Keratinocyte (primary cell): ENCODE results near the gene ID3. TPM values are rescaled to one million over a fixed set of nuclear protein-coding genes. Genes with fewer than 3 reads are reported as not detected.

Experiments used
- DNase-seq: peaks from one replicate; pipeline ENCODE4 v3.0.0-alpha.2; 2011; ENCODE audit warnings: low read depth, missing footprints, low spot score
- FAIRE-seq: peaks from 2 replicates; lab custom pipeline; 2011; peaks lifted over from hg19 to GRCh38; lab: Jason Lieb, UNC
- H2AFZ ChIP-seq: 2 replicates; pipeline ENCODE4 v1.6.0; 2012; ENCODE audit warnings: low read length, control low read depth, inconsistent platforms; ENCODE audit not compliant: control insufficient read depth
- H3K27ac ChIP-seq: 2 replicates; pipeline ENCODE4 v1.5.1; 2011; ENCODE audit warnings: low read length; ENCODE audit not compliant: control insufficient read depth, insufficient read depth
- H3K27me3 ChIP-seq: 3 replicates; pipeline ENCODE4 v1.6.0; 2011; ENCODE audit warnings: low read length; ENCODE audit not compliant: control insufficient read depth, insufficient read depth; ENCODE audit errors: extremely low read depth
- H3K36me3 ChIP-seq, 2 experiments: 2 replicates in 1 of 2; 3 replicates in 1 of 2; pipeline ENCODE4 v1.5.1; 2011; ENCODE audit warnings: low read length in 2 of 2, mild to moderate bottlenecking in 1 of 2; ENCODE audit not compliant: control insufficient read depth in 2 of 2, insufficient read depth in 2 of 2; ENCODE audit errors: extremely low read depth in 1 of 2
- H3K4me1 ChIP-seq: 3 replicates; pipeline ENCODE4 v1.5.1; 2011; ENCODE audit warnings: low read length; ENCODE audit not compliant: control insufficient read depth, insufficient read depth; ENCODE audit errors: extremely low read depth
- H3K4me2 ChIP-seq: 3 replicates; pipeline ENCODE4 v1.6.0; 2011; ENCODE audit warnings: low read depth, low read length; ENCODE audit not compliant: control insufficient read depth, insufficient read depth; ENCODE audit errors: extremely low read depth
- H3K4me3 ChIP-seq, 3 experiments: fragments of 200-600 bp in 1 of 3; sonication (generic) in 1 of 3; 2 replicates in 2 of 3; 3 replicates in 1 of 3; pipeline ENCODE4 v1.5.1; 2011 to 2016; ENCODE audit warnings: low read length in 3 of 3, mild to moderate bottlenecking in 3 of 3, control low read depth in 2 of 3, inconsistent platforms in 1 of 3, low read depth in 1 of 3, mixed read lengths in 1 of 3, mixed run types in 1 of 3, moderate library complexity in 1 of 3; ENCODE audit not compliant: control insufficient read depth in 2 of 3, insufficient read depth in 2 of 3; ENCODE audit errors: extremely low read depth in 1 of 3
- H3K79me2 ChIP-seq: 2 replicates; pipeline ENCODE4 v1.6.0; 2012; ENCODE audit warnings: low read length; ENCODE audit not compliant: control insufficient read depth, insufficient read depth
- H3K9ac ChIP-seq: 3 replicates; pipeline ENCODE4 v1.6.0; 2011; ENCODE audit warnings: low read length; ENCODE audit not compliant: control insufficient read depth, insufficient read depth; ENCODE audit errors: extremely low read depth
- H3K9me1 ChIP-seq: 3 replicates; pipeline ENCODE4 v1.6.0; 2011; ENCODE audit warnings: low read length; ENCODE audit not compliant: control insufficient read depth, insufficient read depth; ENCODE audit errors: extremely low read depth
- H3K9me3 ChIP-seq: 2 replicates; pipeline ENCODE4 v1.5.1; 2012; ENCODE audit warnings: low read depth, low read length; ENCODE audit not compliant: control insufficient read depth
- H4K20me1 ChIP-seq: 3 replicates; pipeline ENCODE4 v1.6.0; 2011; ENCODE audit warnings: low read length; ENCODE audit not compliant: control insufficient read depth, insufficient read depth; ENCODE audit errors: extremely low read depth
- EZH2 ChIP-seq: IDR thresholded peaks from one replicate; pipeline ENCODE4 v1.6.1; 2012; ENCODE audit warnings: inconsistent platforms, mild to moderate bottlenecking, low read length, moderate library complexity
- dilution Hi-C: fragments of 300-500 bp; cut with MboI; formaldehyde crosslinking; loops from one replicate; pipeline ENCODE4 v1.7.0; 2020; ENCODE audit warnings: low sequenced_read_pairs; ENCODE audit not compliant: extremely low pct_ligation_motif_present
- polyA plus RNA-seq, 5 experiments: library from polyadenylated mRNA; depleted of rRNA in 3 of 5; stranded (reverse) in 3 of 5; stranded (forward) in 1 of 5; unstranded in 1 of 5; fragments of >200 nt; gene quantifications; 1 replicate in 1 of 5; 2 replicates in 3 of 5; 3 replicates in 1 of 5; pipeline versions ENCODE4 v1.2.1 to v1.2.3, GENCODE V29; 2011 to 2012; ENCODE audit warnings: missing spikeins in 2 of 5, low read depth in 1 of 5, low replicate concordance in 1 of 5
- TF ChIP-seq, protein P1 (sequence below), 3 experiments: IDR thresholded peaks in 1 of 3; conservative IDR thresholded peaks in 1 of 3; optimal IDR thresholded peaks in 1 of 3; 2 replicates in 2 of 3; 3 replicates in 1 of 3; pipeline versions ENCODE3 to v1.5.1; 2011; ENCODE audit warnings: low read length in 3 of 3, mild to moderate bottlenecking in 3 of 3, moderate library complexity in 2 of 3, control low read depth in 1 of 3, inconsistent platforms in 1 of 3; ENCODE audit not compliant: insufficient read depth in 2 of 3; ENCODE audit errors: extremely low read depth in 1 of 3

Gene ID3
- polyA plus RNA-seq, 1 donor (not counting 4 experiments of a cell fraction or from before 2014, with no cell fraction given), result 38.0 TPM

DNA sequence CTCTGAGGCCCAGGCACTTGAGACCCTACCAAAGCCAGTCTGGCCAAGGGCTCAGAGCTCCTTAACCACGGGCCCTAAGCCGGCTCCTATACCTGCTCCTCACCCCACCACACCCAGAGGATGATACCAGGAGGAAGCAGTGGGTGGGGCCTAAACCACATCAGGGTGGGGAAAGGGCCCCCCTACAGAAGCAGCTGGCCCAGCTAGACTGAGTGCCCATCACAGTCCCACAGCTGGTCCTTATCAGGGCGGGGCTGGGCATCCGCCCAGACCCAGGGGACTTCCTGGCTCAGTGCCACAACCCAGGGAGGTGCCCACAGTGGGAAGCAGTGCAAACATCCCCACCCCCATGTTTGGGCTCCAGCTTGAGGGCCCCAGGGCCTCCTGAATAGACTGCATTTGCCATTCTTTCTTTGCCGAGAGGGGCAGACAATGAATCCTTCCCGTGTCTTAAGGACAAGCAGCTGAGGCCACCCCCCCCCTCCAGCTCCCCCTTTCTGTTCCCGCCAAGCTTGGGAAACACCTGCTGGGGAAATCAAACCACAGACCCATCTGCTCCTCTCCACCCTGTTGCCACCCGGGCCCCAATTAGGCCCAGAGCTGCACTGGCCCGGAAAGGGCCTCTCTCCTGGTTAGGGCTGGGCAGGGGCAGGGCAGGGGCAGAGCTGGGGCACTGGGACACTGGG is 34.4 kb downstream of the ID3 start:
- dilution Hi-C loops, result no loop called here
- Histone ChIP-seq H3K27me3 (peaks cover 3% of the 10 kb centered on the region), H3K9me3 (no peaks in the 10 kb centered on the region), H3K4me1 (peaks cover 12% of the 10 kb centered on the region), H2AFZ (no peak overlapping the region), H3K4me2 (no peak overlapping the region), H3K9ac (no peak overlapping the region), H3K79me2 (no peaks in the 10 kb centered on the region), H3K4me3 (no peak overlapping the region), H4K20me1 (no peaks in the 10 kb centered on the region), H3K36me3 (no peaks in the 10 kb centered on the region), H3K27ac (no peak overlapping the region), H3K9me1 (peaks cover 2% of the 10 kb centered on the region)
- FAIRE-seq (no peak), DNase-seq (no peak)
- TF ChIP-seq EZH2, result no peak
- TF ChIP-seq, protein P1, sequence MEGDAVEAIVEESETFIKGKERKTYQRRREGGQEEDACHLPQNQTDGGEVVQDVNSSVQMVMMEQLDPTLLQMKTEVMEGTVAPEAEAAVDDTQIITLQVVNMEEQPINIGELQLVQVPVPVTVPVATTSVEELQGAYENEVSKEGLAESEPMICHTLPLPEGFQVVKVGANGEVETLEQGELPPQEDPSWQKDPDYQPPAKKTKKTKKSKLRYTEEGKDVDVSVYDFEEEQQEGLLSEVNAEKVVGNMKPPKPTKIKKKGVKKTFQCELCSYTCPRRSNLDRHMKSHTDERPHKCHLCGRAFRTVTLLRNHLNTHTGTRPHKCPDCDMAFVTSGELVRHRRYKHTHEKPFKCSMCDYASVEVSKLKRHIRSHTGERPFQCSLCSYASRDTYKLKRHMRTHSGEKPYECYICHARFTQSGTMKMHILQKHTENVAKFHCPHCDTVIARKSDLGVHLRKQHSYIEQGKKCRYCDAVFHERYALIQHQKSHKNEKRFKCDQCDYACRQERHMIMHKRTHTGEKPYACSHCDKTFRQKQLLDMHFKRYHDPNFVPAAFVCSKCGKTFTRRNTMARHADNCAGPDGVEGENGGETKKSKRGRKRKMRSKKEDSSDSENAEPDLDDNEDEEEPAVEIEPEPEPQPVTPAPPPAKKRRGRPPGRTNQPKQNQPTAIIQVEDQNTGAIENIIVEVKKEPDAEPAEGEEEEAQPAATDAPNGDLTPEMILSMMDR (optimal IDR thresholded peaks at IDR 0.05 in 1 of 3, IDR thresholded peaks at IDR 0.05 in 1 of 3, conservative IDR thresholded peaks at IDR 0.05 in 1 of 3; ENCODE audit: extremely low read depth in 1 of 3, insufficient read depth in 2 of 3, low read length in 3 of 3), result no peak

DNA sequence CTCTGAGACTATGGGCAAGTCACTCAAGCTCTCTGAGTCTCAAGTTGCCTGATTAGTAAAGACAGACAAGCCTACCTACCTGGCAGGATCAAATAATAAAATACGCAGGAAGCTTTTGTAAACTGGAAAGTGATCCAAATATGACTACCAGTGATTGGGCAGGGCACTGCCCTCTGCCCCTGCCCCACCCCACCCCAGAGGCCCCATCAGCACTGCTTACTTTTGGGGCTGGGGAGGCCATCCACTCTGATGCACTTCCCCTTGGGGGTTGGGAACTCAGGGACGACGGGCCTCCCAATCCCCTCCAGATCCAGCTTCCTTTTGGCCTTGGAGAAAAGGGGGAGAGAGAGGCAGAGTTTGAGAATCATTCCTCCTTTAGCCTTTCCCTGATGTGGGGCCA is 35.1 kb downstream of the ID3 start:
- H3K36me3 ChIP-seq, result no peaks in the 10 kb centered on the region
- TF ChIP-seq, protein P1 (optimal IDR thresholded peaks at IDR 0.05 in 1 of 3, IDR thresholded peaks at IDR 0.05 in 1 of 3, conservative IDR thresholded peaks at IDR 0.05 in 1 of 3; ENCODE audit: extremely low read depth in 1 of 3, insufficient read depth in 2 of 3, low read length in 3 of 3), result no peak
- no peak for TF ChIP-seq EZH2
- H2AFZ ChIP-seq, result no peak overlapping the region
- H3K79me2 ChIP-seq, result no peaks in the 10 kb centered on the region
- H3K4me1 ChIP-seq, result peaks cover 10% of the 10 kb centered on the region
- no peaks in the 10 kb centered on the region for H3K9me3 ChIP-seq
- DNase-seq (no peak), FAIRE-seq (no peak)
- no peaks in the 10 kb centered on the region for H4K20me1 ChIP-seq
- no peak overlapping the region for H3K4me3 ChIP-seq
- no peak overlapping the region for H3K27ac ChIP-seq
- no peak overlapping the region for H3K9ac ChIP-seq
- dilution Hi-C loops, result no loop called here
- peaks cover 2% of the 10 kb centered on the region for H3K9me1 ChIP-seq
- H3K4me2 ChIP-seq, result no peak overlapping the region
- H3K27me3 ChIP-seq, result no peaks in the 10 kb centered on the region
